GM18505 (cell line): ENCODE measurements around the gene ECM1.

Experiments used
- ATAC-seq: cut with Tn5 transposase; IDR thresholded peaks from one replicate; pipeline ENCODE4 v1.9.1; 2021; ENCODE audit not compliant: unreplicated experiment
- POLR2A ChIP-seq: IDR thresholded peaks from 4 replicates; pipeline ENCODE4 v1.6.1; 2011; ENCODE audit warnings: borderline replicate concordance; ENCODE audit not compliant: insufficient read depth, insufficient read length; ENCODE audit errors: extremely low read depth

The ECM1 gene

GRCh38 chr1:150525348-150525747 is 17.4 kb downstream of the ECM1 start:
- TF ChIP-seq POLR2A, result no peak
- ATAC-seq, result no peak

GRCh38 chr1:150528196-150528595 is 20.3 kb downstream of the ECM1 start:
- TF ChIP-seq POLR2A, result no peak
- no peak for ATAC-seq

- no peak for TF ChIP-seq POLR2A
- no peak for ATAC-seq
Measured at GRCh38 chr1:150529017-150529416, 21.1 kb downstream of the ECM1 start.

- ATAC-seq, result no peak
- TF ChIP-seq POLR2A, result no peak
Measured at GRCh38 chr1:150530491-150531159, 22.7 kb downstream of the ECM1 start.

- no peak for ATAC-seq
- TF ChIP-seq POLR2A, result no peak
Measured at GRCh38 chr1:150532860-150533259, 25.0 kb downstream of the ECM1 start.

GRCh38 chr1:150534002-150534401 is 26.1 kb downstream of the ECM1 start:
- TF ChIP-seq POLR2A, result no peak
- no peak for ATAC-seq

GRCh38 chr1:150535511-150536287 is 27.8 kb downstream of the ECM1 start:
- no peak for ATAC-seq
- no peak for TF ChIP-seq POLR2A

- no peak for ATAC-seq
- no peak for TF ChIP-seq POLR2A
Measured at GRCh38 chr1:150536836-150537731, 29.2 kb downstream of the ECM1 start.

GRCh38 chr1:150537732-150538684 is 30.1 kb downstream of the ECM1 start:
- TF ChIP-seq POLR2A, result no peak
- no peak for ATAC-seq

- no peak for ATAC-seq
- TF ChIP-seq POLR2A, result no peak
Measured at GRCh38 chr1:150543500-150544143, 35.7 kb downstream of the ECM1 start.

- TF ChIP-seq POLR2A, result no peak
- ATAC-seq, result no peak
Measured at GRCh38 chr1:150544204-150544603, 36.3 kb downstream of the ECM1 start.

- no peak for ATAC-seq
- no peak for TF ChIP-seq POLR2A
Measured at GRCh38 chr1:150545486-150546032, 37.6 kb downstream of the ECM1 start.

GRCh38 chr1:150546294-150546937 is 38.5 kb downstream of the ECM1 start:
- no peak for TF ChIP-seq POLR2A
- no peak for ATAC-seq
